Mononuclear cell (primary cell): Measurements from ENCODE around the gene WNT7A. TPM values are rescaled to one million over a fixed set of nuclear protein-coding genes. Genes with fewer than 3 reads are reported as not detected.

ENCODE experiments used
- H3K27me3 ChIP-seq: 2 replicates; pipeline ENCODE4 v1.6.0; 2011; ENCODE audit warnings: low read length, control low read depth; ENCODE audit not compliant: insufficient read depth
- H3K4me1 ChIP-seq: 2 replicates; pipeline ENCODE4 v1.5.1; 2011; ENCODE audit warnings: mild to moderate bottlenecking, low read length, control low read depth; ENCODE audit not compliant: insufficient read depth
- H3K4me3 ChIP-seq: 2 replicates; pipeline ENCODE4 v1.5.1; 2011; ENCODE audit warnings: mild to moderate bottlenecking, low read length, moderate library complexity
- H3K9me3 ChIP-seq: 2 replicates; pipeline ENCODE4 v1.5.1; 2011; ENCODE audit warnings: low read depth, mild to moderate bottlenecking, control low read depth, low read length
- total RNA-seq: library from RNA; depleted of rRNA; stranded (reverse); fragments of >200 nt; gene quantifications from one replicate; pipeline ENCODE4 v1.2.3, GENCODE V29; 2012

WNT7A gene
- total RNA-seq, 1 donor, result 4.8 TPM

DNA sequence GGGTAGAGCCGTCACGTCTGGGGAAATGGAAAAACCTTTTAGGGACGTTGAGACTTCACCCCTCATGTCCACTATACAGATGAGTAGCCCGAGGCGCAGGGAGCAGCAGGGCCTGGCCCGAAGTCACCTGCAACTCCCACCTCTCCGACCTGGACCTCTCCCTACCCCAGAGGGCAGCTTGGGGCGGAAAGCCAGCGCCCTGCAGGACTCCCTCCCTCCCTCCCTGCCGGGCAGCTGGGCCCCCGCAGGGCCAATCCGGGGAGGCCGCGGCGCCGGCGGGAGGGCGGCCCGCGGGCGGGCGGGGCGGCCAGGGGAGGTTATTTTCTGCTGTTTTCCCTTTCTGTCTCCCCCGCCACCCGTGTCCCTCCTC, 2.0 kb downstream of the WNT7A start:
- Histone ChIP-seq H3K27me3 (peaks cover 52% of the 10 kb centered on the region), H3K9me3 (no peaks in the 10 kb centered on the region), H3K4me1 (peaks cover 23% of the 10 kb centered on the region), H3K4me3 (no peak overlapping the region)

DNA sequence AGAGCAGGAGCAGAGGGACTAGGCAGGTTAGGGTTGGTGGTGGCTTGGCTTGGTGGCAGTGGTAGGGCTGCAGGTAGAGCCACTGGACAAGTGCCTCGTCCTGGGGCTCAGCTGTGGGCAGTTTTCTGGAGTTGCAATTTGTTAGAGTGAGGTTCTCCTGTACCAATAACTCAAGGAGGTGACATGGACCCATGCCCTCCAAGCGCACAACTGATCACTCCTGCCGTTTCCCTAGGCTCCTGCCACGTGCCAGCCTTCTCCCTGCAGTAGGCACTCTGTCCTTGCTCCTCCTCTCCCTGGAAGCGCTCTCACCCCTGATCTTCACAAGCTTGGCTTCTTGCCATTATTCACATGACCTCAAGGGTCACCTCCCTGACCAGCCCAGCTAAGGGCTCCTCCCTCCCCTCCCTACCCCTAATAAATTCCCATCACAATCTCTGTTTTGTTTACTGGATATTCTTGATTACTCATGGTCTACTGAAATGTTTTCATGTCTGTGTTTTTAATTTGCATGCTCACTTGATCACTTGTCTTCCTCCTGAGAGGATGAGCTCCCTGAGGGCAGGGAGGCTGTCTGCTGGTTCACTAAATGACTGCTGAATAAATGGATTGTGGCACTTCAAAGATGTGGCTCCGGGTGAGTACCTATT, 3.3 kb downstream of the WNT7A start:
- Histone ChIP-seq H3K9me3 (no peaks in the 10 kb centered on the region), H3K27me3 (peaks cover 47% of the 10 kb centered on the region), H3K4me3 (no peak overlapping the region), H3K4me1 (peaks cover 23% of the 10 kb centered on the region)

DNA sequence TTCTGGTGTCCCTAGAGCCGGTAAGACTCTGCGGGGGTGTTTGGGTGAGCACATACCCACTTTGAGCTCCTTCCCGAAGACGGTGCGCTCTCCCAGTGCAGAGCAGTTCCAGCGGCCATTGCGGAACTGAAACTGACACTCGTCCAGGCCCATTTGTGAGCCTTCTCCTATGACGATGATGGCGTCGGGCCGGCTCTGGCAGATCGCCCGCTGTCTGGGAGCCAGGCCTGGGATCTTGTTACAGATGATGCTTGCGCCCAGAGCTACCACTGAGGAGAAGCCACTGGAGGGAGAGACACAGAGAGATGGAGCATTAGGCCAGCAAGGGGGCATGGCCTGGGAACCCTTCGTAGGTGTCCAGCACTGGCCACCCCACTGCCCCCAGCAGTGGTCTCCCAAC, 5.0 kb downstream of the WNT7A start:
- Histone ChIP-seq H3K4me1 (peaks cover 13% of the 10 kb centered on the region), H3K4me3 (no peak overlapping the region), H3K9me3 (no peaks in the 10 kb centered on the region), H3K27me3 (peaks cover 33% of the 10 kb centered on the region)

DNA sequence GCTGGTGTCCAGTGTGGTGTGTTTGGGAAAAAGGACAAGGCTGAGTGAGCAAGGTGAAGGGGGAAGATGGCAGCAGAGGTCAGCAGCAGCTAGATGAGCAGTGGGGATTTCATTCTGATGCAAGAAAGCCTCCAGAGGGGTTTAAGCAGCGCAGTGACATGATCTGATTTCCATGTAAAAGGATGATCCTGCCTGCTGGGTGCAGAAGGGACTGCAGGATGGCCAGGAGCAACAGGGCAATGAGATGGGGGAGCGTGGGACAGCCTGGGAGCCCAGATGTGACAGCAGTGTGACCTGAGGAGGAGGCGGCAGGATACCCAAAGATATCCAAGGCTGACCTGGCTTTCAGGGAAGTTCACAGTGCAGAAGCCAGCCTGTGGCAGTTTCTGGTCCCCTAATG, 6.1 kb downstream of the WNT7A start:
- Histone ChIP-seq H3K9me3 (no peaks in the 10 kb centered on the region), H3K27me3 (peaks cover 26% of the 10 kb centered on the region), H3K4me3 (no peak overlapping the region), H3K4me1 (peaks cover 6% of the 10 kb centered on the region)

DNA sequence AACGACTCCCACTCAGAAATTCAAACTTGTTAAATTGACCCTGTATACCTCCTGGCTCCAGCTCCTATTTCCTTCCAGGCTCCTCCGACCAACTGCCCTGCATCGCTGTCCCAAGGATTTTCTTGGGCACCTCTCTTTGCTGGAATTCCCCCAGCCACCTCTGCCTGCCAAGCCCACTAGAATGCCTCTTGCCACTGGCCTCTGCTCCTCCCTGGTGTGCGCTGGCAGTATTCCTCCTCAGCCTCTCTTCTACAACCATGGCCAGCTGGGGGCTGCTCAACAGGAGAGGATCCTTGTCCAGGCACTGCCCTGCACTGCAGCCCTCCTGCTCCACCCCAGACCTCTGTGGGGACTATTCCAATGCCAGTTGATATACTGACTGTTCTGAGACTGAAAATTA, 7.4 kb downstream of the WNT7A start:
- H3K4me3 ChIP-seq, result no peak overlapping the region
- peaks cover 5% of the 10 kb centered on the region for H3K4me1 ChIP-seq
- H3K9me3 ChIP-seq, result no peaks in the 10 kb centered on the region
- peaks cover 15% of the 10 kb centered on the region for H3K27me3 ChIP-seq

DNA sequence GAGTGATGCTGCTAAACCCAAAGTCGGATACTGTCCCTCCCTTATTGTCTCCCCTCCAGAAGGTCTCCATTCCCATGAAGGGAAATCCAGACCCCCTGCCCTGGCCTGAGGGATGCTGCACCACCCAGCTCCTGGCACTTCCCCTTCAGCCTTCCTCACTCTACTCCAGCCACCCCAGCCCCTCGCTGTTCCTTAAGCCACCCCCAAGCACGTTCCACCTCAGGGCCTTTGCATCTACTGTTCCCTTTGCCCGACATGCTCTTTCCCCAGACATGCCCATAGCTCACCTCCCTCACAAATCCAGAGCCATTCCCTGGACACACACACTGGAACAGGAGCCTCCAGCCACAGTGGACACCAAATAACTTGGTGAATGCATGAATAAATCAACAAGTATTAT, 8.1 kb downstream of the WNT7A start:
- Histone ChIP-seq H3K27me3 (peaks cover 9% of the 10 kb centered on the region), H3K4me3 (no peak overlapping the region), H3K4me1 (peaks cover 12% of the 10 kb centered on the region), H3K9me3 (no peaks in the 10 kb centered on the region)

DNA sequence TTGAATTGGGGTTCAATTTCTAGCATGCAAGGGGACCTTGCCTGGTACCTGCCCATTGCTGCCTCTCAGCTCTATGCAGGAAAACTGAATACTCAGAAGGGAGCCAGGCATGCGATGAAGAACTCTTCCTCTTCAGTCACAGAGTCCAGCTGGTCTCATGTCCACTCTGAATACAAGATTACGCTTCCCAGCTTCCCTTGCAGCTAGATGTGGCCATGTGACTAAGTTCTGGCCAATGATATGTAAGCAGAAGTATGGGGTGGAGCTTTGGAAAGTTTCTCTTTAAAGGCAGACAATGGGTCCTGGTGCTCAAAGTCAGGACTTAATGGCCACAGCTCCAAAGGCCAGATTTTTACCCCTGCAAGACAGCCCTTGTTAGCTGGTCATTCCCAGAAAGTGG, 9.0 kb downstream of the WNT7A start:
- Histone ChIP-seq H3K27me3 (peaks cover 2% of the 10 kb centered on the region), H3K4me3 (no peak overlapping the region), H3K9me3 (no peaks in the 10 kb centered on the region), H3K4me1 (peaks cover 14% of the 10 kb centered on the region)

DNA sequence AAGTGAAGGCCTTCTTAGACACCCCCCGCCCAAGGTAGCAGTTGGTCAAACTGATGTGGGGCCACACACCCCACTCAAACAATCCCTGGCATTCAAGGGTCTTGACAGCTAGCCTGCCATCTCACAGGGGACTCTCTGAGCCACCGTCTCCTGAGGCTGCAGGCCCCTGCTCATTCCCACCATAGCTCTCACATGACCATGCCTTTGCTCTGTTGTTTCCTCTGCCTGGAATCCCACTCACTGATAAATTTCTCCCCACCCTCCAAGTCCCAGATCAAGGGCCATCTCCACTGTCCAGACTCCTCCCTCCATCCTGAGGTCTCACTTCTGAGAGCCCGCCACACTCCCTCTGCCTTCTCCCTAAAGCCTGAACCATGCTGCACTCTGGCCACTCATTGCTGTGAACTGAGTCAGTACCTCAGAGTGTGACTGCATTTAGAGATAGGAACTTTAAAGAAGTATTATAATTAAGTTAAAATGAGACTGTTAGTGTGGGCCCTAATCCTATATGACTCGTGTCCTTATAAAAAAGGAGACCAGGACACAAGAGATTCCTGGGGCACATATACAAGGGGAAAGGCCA, 10.0 kb downstream of the WNT7A start:
- H3K4me3 ChIP-seq, result no peak overlapping the region
- no peaks in the 10 kb centered on the region for H3K9me3 ChIP-seq
- H3K4me1 ChIP-seq, result peaks cover 21% of the 10 kb centered on the region
- no peaks in the 10 kb centered on the region for H3K27me3 ChIP-seq

DNA sequence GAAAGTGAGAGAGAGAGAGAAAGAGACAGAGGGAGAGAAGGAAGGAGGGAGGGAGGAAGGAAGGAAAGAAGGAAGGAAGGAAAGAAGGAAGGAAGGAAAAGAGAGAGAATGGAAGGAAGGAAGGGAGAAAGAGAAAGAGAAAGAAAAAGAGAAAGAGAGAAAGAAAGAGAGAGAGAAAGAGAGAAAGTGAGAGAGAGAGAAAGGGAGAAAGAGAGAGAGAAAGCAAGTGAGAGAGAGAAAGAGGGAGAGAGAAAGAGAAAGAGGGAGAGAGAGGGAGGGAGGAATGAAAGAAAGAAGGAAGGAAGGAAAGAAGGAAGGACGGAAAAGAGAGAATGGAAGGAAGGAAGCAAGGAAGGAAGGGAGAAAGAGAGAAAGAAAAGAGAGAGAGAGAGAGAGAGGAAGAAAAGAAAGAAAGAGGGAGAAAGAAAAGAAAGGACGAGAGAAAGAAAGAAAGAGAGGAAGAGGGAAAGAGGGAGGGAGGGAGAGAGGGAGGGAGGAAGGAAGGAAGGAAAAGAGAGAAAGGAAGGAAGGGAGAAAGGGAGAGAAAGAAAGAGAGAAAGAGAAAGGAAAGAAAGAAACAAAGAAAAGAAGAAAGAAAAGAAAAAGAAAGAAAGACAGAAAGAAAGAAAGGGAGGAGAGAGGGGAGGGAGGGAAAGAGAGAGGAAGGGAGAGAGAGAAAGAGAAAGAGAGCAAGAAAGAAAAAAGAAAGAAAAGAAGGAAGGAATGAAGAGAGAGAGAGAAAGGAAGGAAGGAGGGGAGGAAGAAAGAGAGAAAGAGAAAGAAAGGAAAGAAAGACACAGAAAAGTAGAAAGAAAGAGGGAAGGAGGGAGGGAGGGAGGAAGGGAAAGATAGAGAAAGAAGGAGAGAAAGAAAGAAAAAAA, 10.8 kb downstream of the WNT7A start:
- Histone ChIP-seq H3K4me3 (no peak overlapping the region), H3K4me1 (peaks cover 21% of the 10 kb centered on the region), H3K9me3 (no peaks in the 10 kb centered on the region), H3K27me3 (no peaks in the 10 kb centered on the region)

DNA sequence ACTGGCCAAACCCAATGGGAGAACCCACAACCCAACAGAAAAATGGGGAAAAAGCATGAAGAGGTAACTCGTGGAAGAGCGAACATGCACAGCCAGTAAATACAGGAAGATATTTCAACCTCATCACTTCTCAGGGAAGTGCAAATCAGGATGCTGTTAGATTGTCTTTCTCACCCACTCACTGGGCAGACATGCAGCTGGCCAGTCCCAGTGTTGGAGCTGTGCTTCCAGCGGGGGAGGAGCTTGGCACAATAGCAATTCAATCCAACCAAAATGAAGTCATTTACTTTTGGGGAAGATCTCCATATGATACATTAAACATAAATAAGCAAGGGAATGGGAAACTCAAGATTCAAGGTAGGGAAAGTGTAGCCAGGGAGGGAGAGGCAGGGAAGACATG, 12.1 kb downstream of the WNT7A start:
- Histone ChIP-seq H3K4me1 (peaks cover 21% of the 10 kb centered on the region), H3K27me3 (no peaks in the 10 kb centered on the region), H3K4me3 (no peak overlapping the region), H3K9me3 (no peaks in the 10 kb centered on the region)

DNA sequence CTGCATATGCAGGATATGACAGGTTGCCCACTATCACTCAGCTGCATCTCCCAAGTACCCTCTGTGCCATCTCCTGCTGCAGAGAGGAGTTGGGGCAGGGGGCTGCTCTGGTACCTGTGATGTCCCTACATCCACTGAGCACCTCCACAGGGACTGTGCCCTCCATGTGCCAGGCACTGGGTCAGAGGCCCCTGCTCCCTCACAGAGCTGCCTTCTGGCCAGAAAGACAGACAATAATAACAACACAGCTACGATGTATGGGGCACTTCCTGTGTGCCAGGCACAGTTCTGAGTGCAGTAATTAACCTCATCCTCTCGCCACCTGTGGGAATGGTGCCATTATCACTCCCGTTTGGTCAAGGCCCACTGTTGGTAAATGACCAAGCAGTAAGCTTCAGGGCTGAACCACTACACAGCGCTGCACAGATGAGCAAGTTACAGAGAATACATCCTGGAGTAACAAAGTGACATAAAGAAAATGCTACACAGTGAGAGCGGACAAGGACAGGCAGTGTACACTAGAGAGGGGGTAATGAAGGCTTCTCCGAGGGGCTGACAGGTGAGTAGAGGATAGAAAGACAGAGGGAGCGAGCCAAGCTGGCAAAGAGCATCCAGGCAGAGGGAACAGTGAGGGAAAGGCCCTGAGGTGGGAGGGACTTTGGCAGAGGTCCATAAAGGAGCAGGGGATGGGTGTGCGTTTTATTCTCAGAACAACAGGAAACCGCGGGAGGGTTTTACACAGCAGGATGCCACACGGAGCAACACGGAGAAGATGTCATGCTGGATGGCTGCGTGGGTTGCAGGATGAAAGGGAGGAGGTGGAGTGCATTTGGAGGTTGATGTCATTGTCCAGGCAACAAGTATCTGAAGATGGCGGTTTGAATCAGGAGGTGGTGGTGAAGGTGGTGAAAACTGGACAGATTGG, 13.6 kb downstream of the WNT7A start:
- Histone ChIP-seq H3K9me3 (no peaks in the 10 kb centered on the region), H3K4me1 (peaks cover 21% of the 10 kb centered on the region), H3K27me3 (no peaks in the 10 kb centered on the region), H3K4me3 (no peak overlapping the region)

DNA sequence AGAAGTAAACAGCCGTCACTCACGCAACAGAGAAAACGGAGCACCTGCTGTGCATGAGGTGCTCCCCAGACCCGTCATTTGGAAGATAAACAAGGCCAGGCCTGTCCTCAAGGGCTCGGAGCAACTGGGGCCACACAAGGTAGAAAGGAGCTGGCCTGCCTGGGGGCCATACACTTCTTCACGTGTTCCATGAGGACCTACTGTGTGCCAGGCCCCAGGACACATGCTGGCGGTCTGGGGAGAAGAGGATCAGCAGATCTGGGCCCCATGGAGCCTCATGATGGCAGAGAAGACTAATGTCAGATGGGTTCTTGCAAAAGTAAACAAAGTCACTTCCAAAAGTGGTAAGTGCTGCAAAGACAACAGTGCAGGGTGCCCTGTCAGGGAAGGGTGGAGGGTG, 14.3 kb downstream of the WNT7A start:
- Histone ChIP-seq H3K27me3 (no peaks in the 10 kb centered on the region), H3K4me1 (peaks cover 21% of the 10 kb centered on the region), H3K9me3 (no peaks in the 10 kb centered on the region), H3K4me3 (no peak overlapping the region)

DNA sequence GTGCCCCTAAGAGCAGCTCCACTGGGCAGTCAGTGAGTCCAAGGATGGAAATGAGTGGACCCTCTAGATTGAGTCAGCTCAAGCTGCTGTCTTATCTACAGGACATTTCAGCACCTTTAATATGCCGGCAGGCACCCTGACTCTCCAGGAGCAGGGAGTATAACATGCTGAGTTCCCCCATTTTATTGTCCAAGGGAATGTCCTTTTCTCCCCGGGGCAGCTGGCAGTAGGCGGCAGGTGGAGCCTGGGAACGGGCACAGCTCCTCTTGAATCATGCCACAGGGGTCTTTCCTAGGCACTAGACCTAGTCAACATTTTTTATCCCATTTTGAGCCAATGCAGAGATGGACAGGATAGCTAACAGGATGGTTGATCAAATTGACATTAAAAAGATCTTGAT, 14.8 kb downstream of the WNT7A start:
- H3K4me3 ChIP-seq, result no peak overlapping the region
- peaks cover 21% of the 10 kb centered on the region for H3K4me1 ChIP-seq
- no peaks in the 10 kb centered on the region for H3K9me3 ChIP-seq
- H3K27me3 ChIP-seq, result no peaks in the 10 kb centered on the region

DNA sequence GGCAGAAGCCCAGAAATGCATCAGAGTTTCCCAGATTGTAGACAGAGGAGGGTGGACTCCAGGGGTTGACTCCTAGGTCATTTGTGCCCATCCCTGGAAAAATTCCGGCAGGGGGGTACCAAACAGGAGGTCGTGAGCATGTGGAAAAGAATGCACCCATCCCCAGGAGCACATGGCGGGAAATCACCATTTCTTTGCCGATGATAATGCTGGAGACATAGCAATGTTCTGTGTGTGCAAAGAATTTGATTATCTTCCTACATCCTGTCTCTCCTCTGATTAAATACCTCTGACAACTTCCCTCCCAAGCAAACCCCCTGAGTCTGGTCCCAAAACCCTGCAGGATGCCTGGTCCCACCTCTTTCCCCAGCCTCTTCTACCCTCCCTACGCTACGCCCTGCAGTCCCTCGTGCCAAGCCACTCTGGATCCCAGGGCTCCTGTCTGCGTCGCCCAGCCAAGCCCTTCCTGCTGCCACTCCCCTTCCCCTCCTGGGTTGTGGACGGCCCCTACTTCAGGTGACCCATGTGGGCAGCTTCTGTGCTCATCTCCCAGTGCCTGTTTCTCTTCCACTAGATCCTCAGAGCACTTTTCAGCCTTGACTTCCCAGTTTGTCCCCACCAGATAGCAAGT, 15.8 kb downstream of the WNT7A start:
- H3K4me1 ChIP-seq, result peaks cover 21% of the 10 kb centered on the region
- no peaks in the 10 kb centered on the region for H3K9me3 ChIP-seq
- H3K27me3 ChIP-seq, result no peaks in the 10 kb centered on the region
- no peak overlapping the region for H3K4me3 ChIP-seq
